Measurements from ENCODE around the gene CCDC74B. TPM values are rescaled to one million over a fixed set of nuclear protein-coding genes. Genes with fewer than 3 reads are reported as not detected.
A peak's percentile ranks its signal among the peaks of the same experiment; 100 is the strongest.
"Not testable (repeated sequence)": the region's sequence is repeated elsewhere in the genome, so short reads cannot be mapped to it uniquely, and the experiment has no call there.

The CCDC74B gene
- total and polyA plus RNA-seq, 2 donors: 2.9 to 7.1 TPM

DNA sequence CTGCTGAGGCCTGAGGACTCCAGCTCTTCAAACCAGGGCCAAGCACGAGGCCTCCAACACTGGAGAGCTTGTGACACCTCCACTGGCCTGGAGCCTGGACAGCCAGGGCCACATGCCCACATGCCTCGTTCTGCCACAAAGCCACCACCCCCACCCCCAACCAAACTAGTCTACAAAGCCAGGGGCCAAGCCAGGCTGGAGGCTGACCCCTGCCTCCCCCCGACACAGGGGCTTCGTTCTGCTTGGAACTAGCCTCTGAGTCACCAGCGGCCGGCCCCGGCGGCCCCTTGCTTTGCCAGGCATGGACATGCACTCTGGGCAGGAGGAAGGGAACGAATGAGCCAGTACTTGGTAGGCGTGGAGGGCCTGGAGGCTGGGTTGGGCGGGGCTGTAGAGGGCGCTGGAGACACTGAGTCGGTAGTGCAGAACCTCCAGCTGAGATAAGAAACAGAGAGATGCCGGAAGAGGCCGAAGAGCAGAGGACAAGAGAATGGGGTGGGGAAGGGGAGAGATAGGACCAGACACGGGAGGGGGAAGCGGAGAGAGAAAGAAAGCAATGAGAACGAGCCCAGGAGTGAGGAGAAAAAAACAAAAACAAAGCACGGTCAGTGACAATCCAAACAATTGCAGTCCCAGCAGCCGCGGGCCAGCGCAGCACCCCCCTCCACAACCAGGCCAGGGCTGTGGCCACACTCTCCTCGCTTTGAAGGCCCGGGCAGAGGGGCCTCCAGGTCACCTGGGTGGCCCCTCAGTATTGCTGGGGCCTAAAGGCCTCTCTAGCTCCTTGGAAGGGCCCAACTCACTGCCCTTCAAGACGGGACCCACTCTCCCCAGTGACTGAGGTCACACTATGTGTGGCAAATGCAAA, 16.2 kb upstream of the CCDC74B start:
- not testable (repeated sequence) for H3K9me3 ChIP-seq (ENCODE audit: control insufficient read depth in 2 of 2, insufficient read depth in 1 of 2, low read length in 1 of 2); H3K27ac ChIP-seq (ENCODE audit: low read depth in 1 of 2, low read length in 1 of 2); H3K4me1 ChIP-seq (ENCODE audit: control insufficient read depth in 2 of 2, insufficient read depth in 2 of 2, low read length in 2 of 2); H3K27me3 ChIP-seq (ENCODE audit: control insufficient read depth in 2 of 2, insufficient read depth in 1 of 2, low read length in 1 of 2); H3K4me3 ChIP-seq (ENCODE audit: low read length in 2 of 2); DNase-seq (ENCODE audit: low read depth in 6 of 9, low spot score in 9 of 9)
- peaks cover 28 to 64% of the 10 kb centered on the region in 2 donors for H3K36me3 ChIP-seq (ENCODE audit: control insufficient read depth in 2 of 2, insufficient read depth in 2 of 2, low read length in 1 of 2)
- WGBS: 97% methylated on average over 25 of the region's 25 CpGs

DNA sequence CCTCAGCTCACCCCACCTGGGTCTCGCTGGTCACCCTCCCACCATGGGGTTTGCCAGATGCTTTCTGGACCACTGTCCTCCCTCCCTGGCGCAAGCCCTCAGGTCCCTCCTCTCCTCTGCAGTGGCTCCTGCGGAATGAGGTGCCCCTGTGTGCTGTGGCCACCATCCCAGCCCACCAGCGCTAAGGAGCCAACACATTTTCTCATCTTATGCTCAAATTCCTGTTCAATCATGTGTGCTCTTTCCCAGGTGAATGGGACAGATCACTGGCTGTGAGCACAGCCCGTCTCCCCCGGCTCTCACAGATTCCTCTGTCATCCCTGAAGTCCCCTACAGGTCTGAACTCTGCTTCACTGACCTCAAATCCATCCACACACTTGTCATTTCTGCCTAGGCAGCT, 15.2 kb upstream of the CCDC74B start:
- Histone ChIP-seq H3K27me3 (ENCODE audit: control insufficient read depth in 2 of 2, insufficient read depth in 1 of 2, low read length in 1 of 2) (no peaks in the 10 kb centered on the region), H3K4me1 (ENCODE audit: control insufficient read depth in 2 of 2, insufficient read depth in 2 of 2, low read length in 2 of 2) (no peaks in the 10 kb centered on the region), H3K9me3 (ENCODE audit: control insufficient read depth in 2 of 2, insufficient read depth in 1 of 2, low read length in 1 of 2) (no peaks in the 10 kb centered on the region), H3K4me3 (ENCODE audit: low read length in 2 of 2) (no peak overlapping the region), H3K27ac (ENCODE audit: low read depth in 1 of 2, low read length in 1 of 2) (no peak overlapping the region), H3K36me3 (ENCODE audit: control insufficient read depth in 2 of 2, insufficient read depth in 2 of 2, low read length in 1 of 2) (peaks cover 21 to 62% of the 10 kb centered on the region in 2 donors)
- DNase-seq (ENCODE audit: low read depth in 6 of 9, low spot score in 9 of 9): no peak
- WGBS: 98% methylated on average over 6 of the region's 6 CpGs

DNA sequence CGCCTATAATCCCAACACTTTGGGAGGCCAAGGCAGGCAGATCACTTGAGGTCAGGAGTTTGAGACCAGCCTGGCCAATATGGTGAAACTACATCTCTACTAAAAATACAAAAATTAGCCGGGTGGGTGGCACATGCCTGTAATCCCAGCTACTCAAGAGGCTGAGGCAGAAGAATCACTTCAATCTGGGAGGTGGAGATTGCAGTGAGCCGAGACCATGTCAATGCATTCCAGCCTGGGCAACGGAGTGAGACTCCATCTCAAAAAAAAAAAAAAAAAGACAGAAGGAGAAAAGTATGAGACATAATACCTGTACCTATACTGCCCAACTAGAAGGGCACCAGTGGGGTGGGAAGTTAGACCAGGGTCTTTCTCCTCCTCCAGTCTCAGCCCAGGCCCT, 14.5 kb upstream of the CCDC74B start:
- not testable (repeated sequence) for H3K4me3 ChIP-seq (ENCODE audit: low read length in 2 of 2); H3K27me3 ChIP-seq (ENCODE audit: control insufficient read depth in 2 of 2, insufficient read depth in 1 of 2, low read length in 1 of 2); H3K4me1 ChIP-seq (ENCODE audit: control insufficient read depth in 2 of 2, insufficient read depth in 2 of 2, low read length in 2 of 2); H3K9me3 ChIP-seq (ENCODE audit: control insufficient read depth in 2 of 2, insufficient read depth in 1 of 2, low read length in 1 of 2); H3K27ac ChIP-seq (ENCODE audit: low read depth in 1 of 2, low read length in 1 of 2); DNase-seq (ENCODE audit: low read depth in 6 of 9, low spot score in 9 of 9)
- 96% methylated on average over 4 of the region's 4 CpGs for WGBS
- peaks cover 23 to 63% of the 10 kb centered on the region in 2 donors for H3K36me3 ChIP-seq (ENCODE audit: control insufficient read depth in 2 of 2, insufficient read depth in 2 of 2, low read length in 1 of 2)

GRCh38 chr2:130158631-130159030, 13.7 kb upstream of the CCDC74B start:
- 98% methylated on average over 9 of the region's 9 CpGs for WGBS
- H3K9me3 ChIP-seq (ENCODE audit: control insufficient read depth in 2 of 2, insufficient read depth in 1 of 2, low read length in 1 of 2): no peaks in the 10 kb centered on the region
- no peaks in the 10 kb centered on the region for H3K27me3 ChIP-seq (ENCODE audit: control insufficient read depth in 2 of 2, insufficient read depth in 1 of 2, low read length in 1 of 2)
- no peak overlapping the region for H3K27ac ChIP-seq (ENCODE audit: low read depth in 1 of 2, low read length in 1 of 2)
- peaks cover 17 to 63% of the 10 kb centered on the region in 2 donors for H3K36me3 ChIP-seq (ENCODE audit: control insufficient read depth in 2 of 2, insufficient read depth in 2 of 2, low read length in 1 of 2)
- H3K4me1 ChIP-seq (ENCODE audit: control insufficient read depth in 2 of 2, insufficient read depth in 2 of 2, low read length in 2 of 2): no peaks in the 10 kb centered on the region
- no peak overlapping the region for H3K4me3 ChIP-seq (ENCODE audit: low read length in 2 of 2)
- DNase-seq (ENCODE audit: low read depth in 6 of 9, low spot score in 9 of 9): no peak

DNA sequence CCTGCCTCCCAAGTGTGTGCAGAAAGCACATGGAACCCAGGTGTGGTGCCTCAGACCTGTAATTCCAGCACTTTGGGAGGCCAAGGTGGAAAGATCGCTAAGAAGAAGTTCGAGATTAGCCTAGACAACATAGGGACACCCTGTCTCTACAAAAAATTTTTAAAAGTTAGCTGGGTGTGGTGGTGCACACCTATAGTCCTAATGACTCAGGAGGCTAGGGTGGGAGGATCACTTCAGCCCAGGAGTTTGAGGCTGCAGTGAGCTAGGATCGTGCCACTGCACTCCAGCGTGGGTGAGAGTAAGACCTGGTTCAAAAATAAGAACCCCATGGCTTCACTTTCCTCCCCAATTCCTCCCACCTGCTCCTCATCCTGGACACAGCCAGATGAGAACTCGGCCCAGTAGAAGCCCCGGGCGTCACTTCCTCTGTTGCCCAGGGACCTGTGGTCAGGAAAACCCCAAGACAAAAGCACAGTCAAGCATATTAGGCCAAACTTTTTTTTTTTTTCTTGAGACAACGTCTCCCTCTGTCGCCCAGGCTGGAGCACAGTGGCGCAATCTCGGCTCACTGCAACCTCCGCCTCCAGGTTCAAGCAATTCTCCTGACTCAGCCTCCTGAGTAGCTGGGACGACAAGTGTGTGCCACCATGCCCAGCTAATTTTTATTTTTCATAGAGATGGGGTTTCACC, 13.1 kb upstream of the CCDC74B start:
- not testable (repeated sequence) for H3K27ac ChIP-seq (ENCODE audit: low read depth in 1 of 2, low read length in 1 of 2); H3K4me3 ChIP-seq (ENCODE audit: low read length in 2 of 2); H3K9me3 ChIP-seq (ENCODE audit: control insufficient read depth in 2 of 2, insufficient read depth in 1 of 2, low read length in 1 of 2); H3K27me3 ChIP-seq (ENCODE audit: control insufficient read depth in 2 of 2, insufficient read depth in 1 of 2, low read length in 1 of 2); DNase-seq (ENCODE audit: low read depth in 6 of 9, low spot score in 9 of 9); H3K4me1 ChIP-seq (ENCODE audit: control insufficient read depth in 2 of 2, insufficient read depth in 2 of 2, low read length in 2 of 2)
- H3K36me3 ChIP-seq (ENCODE audit: control insufficient read depth in 2 of 2, insufficient read depth in 2 of 2, low read length in 1 of 2): peaks cover 20 to 63% of the 10 kb centered on the region in 2 donors
- 86% methylated on average over 13 of the region's 13 CpGs for WGBS

GRCh38 chr2:130157354-130157753, 12.4 kb upstream of the CCDC74B start:
- peaks cover 17 to 63% of the 10 kb centered on the region in 2 donors for H3K36me3 ChIP-seq (ENCODE audit: control insufficient read depth in 2 of 2, insufficient read depth in 2 of 2, low read length in 1 of 2)
- not testable (repeated sequence) for DNase-seq (ENCODE audit: low read depth in 6 of 9, low spot score in 9 of 9); H3K27me3 ChIP-seq (ENCODE audit: control insufficient read depth in 2 of 2, insufficient read depth in 1 of 2, low read length in 1 of 2); H3K27ac ChIP-seq (ENCODE audit: low read depth in 1 of 2, low read length in 1 of 2); H3K9me3 ChIP-seq (ENCODE audit: control insufficient read depth in 2 of 2, insufficient read depth in 1 of 2, low read length in 1 of 2); H3K4me1 ChIP-seq (ENCODE audit: control insufficient read depth in 2 of 2, insufficient read depth in 2 of 2, low read length in 2 of 2); H3K4me3 ChIP-seq (ENCODE audit: low read length in 2 of 2)
- 96% methylated on average over 11 of the region's 12 CpGs for WGBS

GRCh38 chr2:130156624-130157004, 11.7 kb upstream of the CCDC74B start:
- H3K4me1 ChIP-seq (ENCODE audit: control insufficient read depth in 2 of 2, insufficient read depth in 2 of 2, low read length in 2 of 2): no peaks in the 10 kb centered on the region
- H3K4me3 ChIP-seq (ENCODE audit: low read length in 2 of 2): no peak overlapping the region
- no peak for DNase-seq (ENCODE audit: low read depth in 6 of 9, low spot score in 9 of 9)
- H3K27ac ChIP-seq (ENCODE audit: low read depth in 1 of 2, low read length in 1 of 2): no peak overlapping the region
- H3K36me3 ChIP-seq (ENCODE audit: control insufficient read depth in 2 of 2, insufficient read depth in 2 of 2, low read length in 1 of 2): peaks cover 24 to 66% of the 10 kb centered on the region in 2 donors
- no peaks in the 10 kb centered on the region for H3K9me3 ChIP-seq (ENCODE audit: control insufficient read depth in 2 of 2, insufficient read depth in 1 of 2, low read length in 1 of 2)
- no peaks in the 10 kb centered on the region for H3K27me3 ChIP-seq (ENCODE audit: control insufficient read depth in 2 of 2, insufficient read depth in 1 of 2, low read length in 1 of 2)
- over 99% methylated on average over 9 of the region's 9 CpGs for WGBS

- H3K9me3 ChIP-seq (ENCODE audit: control insufficient read depth in 2 of 2, insufficient read depth in 1 of 2, low read length in 1 of 2); H3K27ac ChIP-seq (ENCODE audit: low read depth in 1 of 2, low read length in 1 of 2); H3K4me1 ChIP-seq (ENCODE audit: control insufficient read depth in 2 of 2, insufficient read depth in 2 of 2, low read length in 2 of 2); H3K27me3 ChIP-seq (ENCODE audit: control insufficient read depth in 2 of 2, insufficient read depth in 1 of 2, low read length in 1 of 2); H3K4me3 ChIP-seq (ENCODE audit: low read length in 2 of 2): not testable (repeated sequence)
- peak in 3 of 9 donors; percentile 14 to 35 (median 18) for DNase-seq (ENCODE audit: low read depth in 6 of 9, low spot score in 9 of 9)
- WGBS: 90% methylated on average over 16 of the region's 16 CpGs
- peaks cover 24 to 64% of the 10 kb centered on the region in 2 donors for H3K36me3 ChIP-seq (ENCODE audit: control insufficient read depth in 2 of 2, insufficient read depth in 2 of 2, low read length in 1 of 2)
Observed at GRCh38 chr2:130155956-130156623, 11.2 kb upstream of the CCDC74B start.

Data from thymus (tissue), 11 donors.